Effector CD4-positive, alpha-beta T cell (primary cell): Measurements from ENCODE around the gene PRDM8.

Experiments used
- DNase-seq: peaks from one replicate; pipeline ENCODE4 v3.0.0-alpha.2; 2020

PRDM8 gene

GRCh38 chr4:80184053-80184824 is 13.1 kb upstream of the PRDM8 start:
- peak; percentile 91 for DNase-seq

GRCh38 chr4:80184825-80185756 is 12.2 kb upstream of the PRDM8 start:
- DNase-seq = no peak

GRCh38 chr4:80185787-80186548 is 11.3 kb upstream of the PRDM8 start:
- DNase-seq = no peak

GRCh38 chr4:80186676-80187075 is 10.6 kb upstream of the PRDM8 start:
- no peak for DNase-seq

- DNase-seq = no peak
Observed at GRCh38 chr4:80187677-80188076, 9.6 kb upstream of the PRDM8 start.

GRCh38 chr4:80188457-80188800 is 8.9 kb upstream of the PRDM8 start:
- DNase-seq = no peak

- no peak for DNase-seq
Observed at GRCh38 chr4:80188801-80189458, 8.4 kb upstream of the PRDM8 start.

- DNase-seq = no peak
Observed at GRCh38 chr4:80189581-80189955, 7.7 kb upstream of the PRDM8 start.

- no peak for DNase-seq
Observed at GRCh38 chr4:80189956-80190677, 7.2 kb upstream of the PRDM8 start.

GRCh38 chr4:80192252-80192866 is 4.9 kb upstream of the PRDM8 start:
- no peak for DNase-seq

GRCh38 chr4:80192937-80193336 is 4.4 kb upstream of the PRDM8 start:
- no peak for DNase-seq

- DNase-seq = no peak
Observed at GRCh38 chr4:80195441-80196140, 1.7 kb upstream of the PRDM8 start.

GRCh38 chr4:80196259-80196921 is 913 bp upstream of the PRDM8 start:
- DNase-seq = no peak

- no peak for DNase-seq
Observed at GRCh38 chr4:80197601-80198440, 518 bp downstream of the PRDM8 start.

- DNase-seq = no peak
Observed at GRCh38 chr4:80198441-80198837, 1.1 kb downstream of the PRDM8 start.

- DNase-seq = no peak
Observed at GRCh38 chr4:80199004-80199560, 1.8 kb downstream of the PRDM8 start.

GRCh38 chr4:80199947-80200346 is 2.6 kb downstream of the PRDM8 start:
- no peak for DNase-seq

GRCh38 chr4:80201252-80202151 is 4.2 kb downstream of the PRDM8 start:
- DNase-seq = peak; percentile 65
